ENCODE data around the gene TMEM263.

Gene TMEM263

GRCh38 chr12:107007411-107007810 lies 51.7 kb downstream of the TMEM263 start:
- no peak overlapping the region for H3K4me3 ChIP-seq
- peaks cover 4% of the 10 kb centered on the region for H3K36me3 ChIP-seq
- no peak overlapping the region for H3K27ac ChIP-seq
- H4K20me1 ChIP-seq = no peaks in the 10 kb centered on the region
- peaks cover 9% of the 10 kb centered on the region for H3K9me3 ChIP-seq
- H3K9ac ChIP-seq = no peak overlapping the region
- H3K4me1 ChIP-seq = no peaks in the 10 kb centered on the region
- TF ChIP-seq Cebpa-rat (IDR thresholded peaks at IDR 0.05) = no peak
- no peak overlapping the region for H3K4me2 ChIP-seq
- no peaks in the 10 kb centered on the region for H3K27me3 ChIP-seq

DNA sequence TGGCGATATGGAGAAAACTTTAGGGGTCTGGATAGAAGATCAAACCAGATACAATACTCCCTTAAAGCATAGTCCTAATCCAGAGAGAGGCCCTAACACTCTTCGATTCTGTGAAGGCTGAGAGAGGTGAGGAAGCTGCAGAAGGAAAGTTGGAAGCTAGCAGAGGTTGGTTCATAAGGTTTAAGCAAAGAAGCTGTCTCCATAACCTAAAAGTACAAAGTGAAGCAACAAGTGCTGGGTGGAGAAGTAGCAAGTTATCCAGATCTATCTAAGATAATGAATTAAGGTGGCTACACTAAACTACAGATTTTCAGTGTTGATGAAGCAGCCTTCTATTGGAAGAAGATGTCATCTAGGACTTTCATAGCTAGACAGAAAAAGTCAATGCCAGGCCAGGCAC lies 55.8 kb downstream of the TMEM263 start:
- Histone ChIP-seq H3K9me3 (peaks cover 4% of the 10 kb centered on the region; the same call in 1 of the 2 replicates), H4K20me1 (no peaks in the 10 kb centered on the region), H3K36me3 (0 out of 2 replicates have a peak, but pooled peaks cover 4% of the 10 kb centered on the region), H3K4me3 (no peak overlapping the region), H3K4me2 (no peak overlapping the region), H3K27ac (no peak overlapping the region), H3K9ac (no peak overlapping the region), H3K4me1 (no peaks in the 10 kb centered on the region), H3K27me3 (no peaks in the 10 kb centered on the region)
- TF ChIP-seq Cebpa-rat (IDR thresholded peaks at IDR 0.05) = no peak

GRCh38 chr12:107012736-107013425 lies 57.2 kb downstream of the TMEM263 start:
- no peaks in the 10 kb centered on the region for H4K20me1 ChIP-seq
- TF ChIP-seq Cebpa-rat (IDR thresholded peaks at IDR 0.05) = no peak
- H3K9ac ChIP-seq = no peak overlapping the region
- H3K4me3 ChIP-seq = no peak overlapping the region
- H3K27me3 ChIP-seq = no peaks in the 10 kb centered on the region
- no peaks in the 10 kb centered on the region for H3K4me1 ChIP-seq
- H3K27ac ChIP-seq = no peak overlapping the region
- peaks cover 4% of the 10 kb centered on the region; the same call in 1 of the 2 replicates for H3K9me3 ChIP-seq
- H3K4me2 ChIP-seq = no peak overlapping the region
- H3K36me3 ChIP-seq = 0 out of 2 replicates have a peak, but pooled peaks cover 4% of the 10 kb centered on the region

- H3K9ac ChIP-seq = no peak overlapping the region
- no peaks in the 10 kb centered on the region for H3K4me1 ChIP-seq
- H3K27me3 ChIP-seq = no peaks in the 10 kb centered on the region
- no peak overlapping the region for H3K4me2 ChIP-seq
- no peak overlapping the region for H3K27ac ChIP-seq
- no peak overlapping the region for H3K4me3 ChIP-seq
- H3K9me3 ChIP-seq = no peaks in the 10 kb centered on the region
- 0 out of 2 replicates have a peak, but pooled peaks cover 7% of the 10 kb centered on the region for H3K36me3 ChIP-seq
- no peaks in the 10 kb centered on the region for H4K20me1 ChIP-seq
- TF ChIP-seq Cebpa-rat (IDR thresholded peaks at IDR 0.05) = no peak
Observed at GRCh38 chr12:107014055-107014454, 58.3 kb downstream of the TMEM263 start.

GRCh38 chr12:107017042-107017441 lies 61.3 kb downstream of the TMEM263 start:
- H3K36me3 ChIP-seq = peaks cover 24% of the 10 kb centered on the region; the same call in 1 of the 2 replicates
- no peak for TF ChIP-seq Cebpa-rat (IDR thresholded peaks at IDR 0.05)

DNA sequence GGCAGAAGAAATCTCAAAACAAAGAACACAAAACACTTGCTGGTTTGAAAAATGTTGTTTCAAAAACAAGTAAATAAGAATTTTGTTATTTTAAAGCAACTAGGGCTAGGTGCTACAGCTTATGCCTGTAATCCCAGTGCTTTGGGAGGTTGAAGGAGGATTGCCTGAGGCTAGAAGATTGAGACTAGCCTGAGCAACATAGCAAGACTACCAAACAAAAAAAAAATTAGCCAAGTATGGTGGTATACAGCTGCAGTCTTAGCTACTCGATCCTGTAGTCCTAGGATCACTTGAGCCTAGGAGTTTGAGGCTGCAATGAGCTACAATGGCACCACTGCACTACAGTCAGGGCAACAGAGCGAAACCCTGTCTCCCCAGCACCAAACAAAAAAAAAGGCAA lies 63.8 kb downstream of the TMEM263 start:
- Histone ChIP-seq H3K9me3 (peaks cover 13% of the 10 kb centered on the region; the same call in 1 of the 2 replicates), H3K36me3 (peaks cover 20% of the 10 kb centered on the region; the same call in 1 of the 2 replicates), H3K4me2 (no peak overlapping the region), H3K4me3 (no peak overlapping the region), H4K20me1 (no peaks in the 10 kb centered on the region), H3K27me3 (no peaks in the 10 kb centered on the region), H3K4me1 (no peaks in the 10 kb centered on the region), H3K27ac (no peak overlapping the region), H3K9ac (no peak overlapping the region)
- no peak for TF ChIP-seq Cebpa-rat (IDR thresholded peaks at IDR 0.05)

More at GRCh38 chr12:107017042-107017441, 61.3 kb downstream of the TMEM263 start:
- H3K9me3 ChIP-seq = peaks cover 13% of the 10 kb centered on the region; the same call in 1 of the 2 replicates
- H3K4me3 ChIP-seq = no peak overlapping the region
- H4K20me1 ChIP-seq = no peaks in the 10 kb centered on the region
- H3K4me2 ChIP-seq = no peak overlapping the region
- H3K27me3 ChIP-seq = no peaks in the 10 kb centered on the region
- no peak overlapping the region for H3K9ac ChIP-seq
- H3K4me1 ChIP-seq = no peaks in the 10 kb centered on the region
- no peak overlapping the region for H3K27ac ChIP-seq
